HG03469 (cell line): Measurements from ENCODE around the gene SERTM2.
"Not testable (repeated sequence)": the region's sequence is repeated elsewhere in the genome, so short reads cannot be mapped to it uniquely, and the experiment has no call there.

ENCODE experiments used
- ATAC-seq: cut with Tn5 transposase; IDR thresholded peaks from one replicate; pipeline ENCODE4 v1.9.1; 2021; ENCODE audit warnings: mild to moderate bottlenecking, moderate library complexity, moderate number of reproducible peaks; ENCODE audit not compliant: unreplicated experiment

Gene SERTM2

GRCh38 chrX:111511477-111511876 lies at the start of gene SERTM2:
SERTM2 (plus strand) TSS chrX:111511645; CDS start chrX:111518858, 7,213 bp downstream.
- ATAC-seq: peak; percentile 60

DNA sequence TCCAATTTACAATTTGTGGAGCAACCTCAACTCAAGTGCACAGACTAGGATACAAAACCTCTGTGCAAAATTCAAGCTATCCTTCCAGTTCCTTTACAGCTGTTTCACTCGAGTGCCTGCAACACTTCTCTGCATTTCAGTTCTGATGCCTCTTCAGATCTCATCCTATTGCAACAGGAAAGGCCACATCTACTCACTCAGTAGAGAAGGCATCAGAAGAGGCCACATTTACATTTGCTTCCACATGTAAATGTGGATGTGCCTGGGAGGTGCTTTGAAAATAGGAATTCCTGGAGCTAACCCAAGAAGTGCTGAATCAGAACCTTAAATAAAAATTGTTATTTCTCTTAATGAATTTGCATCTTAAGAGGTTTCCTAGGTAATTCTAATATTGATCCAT lies 45.8 kb upstream of the SERTM2 start:
- ATAC-seq: no peak

DNA sequence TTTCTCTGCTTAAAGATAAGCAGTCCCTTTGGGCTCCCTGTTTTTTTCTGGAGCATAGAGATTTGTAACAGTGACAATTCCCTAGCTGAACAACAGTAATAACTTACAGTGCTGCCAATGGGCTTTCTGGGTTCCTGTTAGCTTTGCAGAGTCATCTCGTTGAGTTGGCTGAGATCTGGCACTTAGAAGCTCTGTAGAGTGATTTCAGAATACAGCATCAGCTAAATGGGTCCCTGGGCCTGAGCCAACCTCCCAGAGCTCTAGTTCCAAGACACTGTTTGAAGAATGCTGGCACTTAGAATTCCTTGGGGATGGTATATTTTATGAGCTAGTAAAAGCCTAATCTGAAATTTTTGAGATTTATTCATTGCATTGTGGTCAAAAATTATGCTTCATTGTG lies 43.5 kb upstream of the SERTM2 start:
- ATAC-seq: no peak

DNA sequence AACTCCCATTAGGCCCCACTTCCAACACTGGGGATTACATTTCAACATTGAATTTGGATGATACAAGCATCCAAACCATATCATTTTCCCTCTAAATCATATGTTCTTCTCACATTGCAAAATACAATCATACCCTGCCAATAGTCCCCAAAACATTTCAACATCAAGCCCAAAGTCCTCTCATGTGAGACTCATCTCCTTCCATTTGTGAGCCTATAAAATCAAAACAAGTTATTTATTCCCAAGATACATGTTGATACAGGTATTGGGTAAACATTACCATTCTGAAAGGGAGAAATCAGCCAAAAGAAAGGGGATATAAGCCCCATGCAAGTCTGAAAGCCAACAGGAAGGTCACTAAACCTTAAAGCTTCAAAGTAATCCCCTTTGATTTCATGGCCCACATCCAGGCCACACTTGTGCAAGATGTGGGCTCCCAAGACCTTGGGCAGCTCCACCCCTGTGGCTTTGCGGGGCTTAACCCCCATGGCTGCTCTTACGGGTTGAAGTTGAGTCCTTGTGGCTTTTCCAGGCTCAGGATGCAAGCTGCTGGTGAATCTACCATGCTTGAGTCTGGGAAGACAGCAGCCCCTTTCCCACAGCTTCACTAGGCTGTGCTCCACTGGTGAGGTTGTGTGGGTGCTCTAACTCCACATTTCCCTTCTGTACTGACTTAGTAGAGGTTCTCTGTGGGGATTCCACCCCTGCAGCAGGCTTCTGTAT lies 40.6 kb upstream of the SERTM2 start:
- ATAC-seq: no peak

- no peak for ATAC-seq
These were observed 29.5 kb upstream of the SERTM2 start for GRCh38 chrX:111481896-111482295.

- ATAC-seq: no peak
These were observed 28.3 kb upstream of the SERTM2 start for GRCh38 chrX:111483135-111483534.

DNA sequence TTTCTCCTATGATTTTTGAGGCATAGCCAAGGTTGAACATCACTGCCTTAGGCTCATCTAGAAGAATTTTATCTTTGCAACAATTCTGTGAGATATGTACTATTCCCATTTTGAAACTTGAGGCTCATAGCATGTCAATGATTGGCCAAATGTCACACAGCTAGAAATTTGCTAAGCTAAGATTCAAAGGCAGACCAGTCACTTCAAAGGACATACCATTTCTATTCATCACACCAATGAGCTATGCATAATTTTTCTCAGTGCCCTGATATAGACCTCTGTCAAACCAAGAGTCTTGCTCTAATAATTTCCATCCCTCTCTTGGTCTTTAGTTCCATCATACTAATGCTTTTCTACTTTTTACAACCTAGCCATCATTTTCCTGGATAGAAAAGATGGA lies 27.6 kb upstream of the SERTM2 start:
- no peak for ATAC-seq

DNA sequence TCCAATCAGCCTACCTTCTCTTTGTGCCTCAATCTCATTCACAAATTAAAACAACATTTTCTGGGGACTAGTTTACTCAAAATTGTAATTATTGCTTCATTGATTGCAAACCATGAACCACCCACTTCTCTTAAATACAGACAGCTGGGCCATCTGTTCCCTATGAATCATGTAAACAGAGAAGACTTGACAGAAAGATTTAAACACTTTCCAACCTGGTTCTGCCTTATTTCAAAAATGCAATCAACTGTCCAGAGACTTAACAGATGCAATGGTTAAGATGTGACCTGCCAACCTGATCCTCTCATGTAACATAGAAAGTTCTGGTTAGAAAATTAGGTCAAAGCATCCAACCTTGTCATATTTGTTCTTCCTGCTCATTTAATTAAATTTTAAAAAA lies 20.8 kb upstream of the SERTM2 start:
- ATAC-seq: no peak

- ATAC-seq: no peak
These were observed 19.4 kb upstream of the SERTM2 start for GRCh38 chrX:111492085-111492484.

- no peak for ATAC-seq
These were observed 12.8 kb upstream of the SERTM2 start for GRCh38 chrX:111498538-111499103.

- no peak for ATAC-seq
These were observed 7.9 kb upstream of the SERTM2 start for GRCh38 chrX:111503485-111503993.

GRCh38 chrX:111504941-111505340 lies 6.5 kb upstream of the SERTM2 start:
- ATAC-seq: no peak

- ATAC-seq: no peak
These were observed 5.7 kb upstream of the SERTM2 start for GRCh38 chrX:111505783-111506182.

- ATAC-seq: no peak
These were observed 4.6 kb upstream of the SERTM2 start for GRCh38 chrX:111506826-111507225.

DNA sequence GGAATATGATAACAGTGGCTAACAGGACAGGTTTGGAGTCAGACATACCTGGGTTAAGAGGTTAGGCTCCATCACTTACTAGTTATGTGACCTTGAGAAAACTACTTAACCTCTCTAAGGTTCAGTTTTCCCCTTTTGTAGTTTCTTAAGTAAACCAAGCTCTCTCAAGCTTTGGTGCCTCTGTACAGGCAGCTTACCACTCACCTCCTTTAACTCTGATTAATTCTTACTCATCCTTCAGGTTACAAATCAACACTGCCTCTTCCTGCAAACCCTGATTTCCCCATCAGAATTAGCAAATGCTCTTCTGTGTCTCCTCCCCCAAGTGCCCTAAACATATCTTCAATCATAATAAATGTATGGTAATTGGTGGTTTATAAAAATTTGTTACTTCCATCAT lies 3.5 kb upstream of the SERTM2 start:
- ATAC-seq: no peak

DNA sequence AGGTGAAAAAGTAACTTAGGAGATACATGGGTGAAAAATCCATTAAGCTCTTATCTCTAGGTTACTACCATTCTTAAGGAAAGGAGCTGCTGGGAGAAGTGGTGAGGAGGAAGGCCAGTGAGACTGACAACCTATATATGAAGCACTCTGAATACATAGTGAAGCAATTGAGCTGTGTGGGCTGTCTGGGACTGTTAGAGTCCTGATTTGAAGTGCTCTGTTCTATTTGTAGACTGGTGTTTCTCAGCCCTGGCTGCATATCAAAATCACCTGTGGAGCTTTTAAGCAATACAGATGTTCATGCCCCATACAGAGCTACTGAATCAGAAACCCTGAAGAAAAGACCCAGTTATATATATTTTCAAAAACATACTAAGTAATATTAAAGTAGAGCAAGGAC lies 3.9 kb downstream of the SERTM2 start:
- ATAC-seq: no peak

DNA sequence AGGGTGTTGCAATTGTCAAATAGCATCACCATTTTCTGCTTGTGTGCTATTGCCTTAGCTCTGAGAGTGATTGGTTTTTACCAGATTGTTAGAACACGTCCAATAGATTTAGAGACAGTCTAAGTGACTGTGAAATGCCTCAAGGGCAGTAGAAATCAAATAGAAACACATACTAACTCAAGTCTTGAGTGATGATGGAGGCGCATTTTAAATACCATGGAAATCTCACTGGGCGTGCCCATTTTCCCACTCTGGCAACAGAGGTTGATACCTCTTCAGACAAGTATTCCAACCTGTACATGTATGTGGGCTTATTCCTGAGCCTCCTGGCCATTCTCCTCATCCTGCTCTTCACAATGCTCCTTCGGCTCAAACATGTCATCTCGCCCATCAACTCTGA lies 7.2 kb downstream of the SERTM2 start:
- ATAC-seq: no peak

- no peak for ATAC-seq
These were observed 7.8 kb downstream of the SERTM2 start for GRCh38 chrX:111519215-111519614.

GRCh38 chrX:111520506-111520905 lies 9.1 kb downstream of the SERTM2 start:
- ATAC-seq: no peak

DNA sequence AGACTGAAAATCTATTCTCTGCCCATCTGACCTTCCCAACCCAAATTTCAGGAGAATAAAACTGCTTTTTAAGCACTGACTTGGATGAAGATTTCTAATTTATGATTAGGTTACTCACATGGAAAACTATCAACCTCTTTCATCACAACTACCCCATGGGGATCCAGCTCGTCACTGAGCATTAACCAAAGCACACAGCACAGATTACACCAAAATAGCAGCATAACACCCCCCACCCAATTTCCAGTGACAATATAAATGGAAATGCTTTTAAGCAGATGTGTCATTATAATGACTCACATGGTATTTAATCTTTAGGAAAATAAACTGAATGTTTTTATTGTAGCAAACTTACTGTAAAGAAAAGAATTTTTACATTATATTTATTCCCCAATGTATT lies 9.7 kb downstream of the SERTM2 start:
- no peak for ATAC-seq

- ATAC-seq: no peak
These were observed 31.8 kb downstream of the SERTM2 start for GRCh38 chrX:111543212-111543741.

DNA sequence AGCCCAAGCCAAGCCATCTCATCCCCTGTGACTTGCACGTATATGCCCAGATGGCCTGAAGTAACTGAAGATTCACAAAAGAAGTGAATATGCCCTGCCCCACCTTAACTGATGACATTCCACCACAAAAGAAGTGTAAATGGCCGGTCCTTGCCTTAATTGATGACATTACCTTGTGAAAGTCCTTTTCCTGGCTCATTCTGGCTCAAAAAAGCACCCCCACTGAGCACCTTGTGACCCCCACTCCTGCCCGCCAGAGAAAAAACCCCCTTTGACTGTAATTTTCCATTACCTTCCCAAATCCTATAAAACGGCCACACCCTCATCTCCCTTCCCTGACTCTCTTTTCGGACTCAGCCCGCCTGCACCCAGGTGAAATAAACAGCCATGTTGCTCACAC lies 37.8 kb downstream of the SERTM2 start:
- not testable (repeated sequence) for ATAC-seq
